Retinal pigment epithelial cell (primary cell): ENCODE results near the gene SLC2A4RG.

Source experiments
- DNase-seq: peaks from one replicate; pipeline ENCODE4 v3.0.0-alpha.2; 2010; ENCODE audit warnings: low read depth
- H3K4me3 ChIP-seq: 2 replicates; pipeline ENCODE4 v1.5.1; 2011; ENCODE audit warnings: mild to moderate bottlenecking, low read length, control low read depth, moderate library complexity
- TF ChIP-seq, protein P1 (sequence below): conservative IDR thresholded peaks from 2 replicates; pipeline ENCODE4 v1.5.1; 2011; ENCODE audit warnings: low read depth, low read length, control low read depth, inconsistent platforms

The SLC2A4RG gene

DNA sequence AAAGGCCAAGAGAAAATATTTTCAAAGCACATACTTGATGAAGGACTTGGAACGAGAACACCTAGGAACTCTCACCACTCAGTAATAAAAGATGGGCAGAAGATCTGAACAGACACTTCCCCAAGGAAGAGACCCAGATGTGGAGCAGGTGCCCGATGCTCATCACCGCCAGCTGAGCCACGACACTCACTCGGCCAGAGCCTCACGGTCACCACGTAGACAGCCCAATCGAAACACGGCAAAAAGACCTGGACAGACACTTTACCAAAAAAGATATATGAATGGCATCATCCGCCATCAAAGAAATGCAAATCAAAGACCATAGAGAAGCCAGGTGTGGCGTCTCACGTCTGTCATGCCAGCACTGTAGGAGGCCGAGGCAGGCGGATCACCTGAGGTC lies 41.6 kb downstream of the SLC2A4RG start:
- no peak overlapping the region for H3K4me3 ChIP-seq
- DNase-seq, result no peak
- TF ChIP-seq, protein P1, sequence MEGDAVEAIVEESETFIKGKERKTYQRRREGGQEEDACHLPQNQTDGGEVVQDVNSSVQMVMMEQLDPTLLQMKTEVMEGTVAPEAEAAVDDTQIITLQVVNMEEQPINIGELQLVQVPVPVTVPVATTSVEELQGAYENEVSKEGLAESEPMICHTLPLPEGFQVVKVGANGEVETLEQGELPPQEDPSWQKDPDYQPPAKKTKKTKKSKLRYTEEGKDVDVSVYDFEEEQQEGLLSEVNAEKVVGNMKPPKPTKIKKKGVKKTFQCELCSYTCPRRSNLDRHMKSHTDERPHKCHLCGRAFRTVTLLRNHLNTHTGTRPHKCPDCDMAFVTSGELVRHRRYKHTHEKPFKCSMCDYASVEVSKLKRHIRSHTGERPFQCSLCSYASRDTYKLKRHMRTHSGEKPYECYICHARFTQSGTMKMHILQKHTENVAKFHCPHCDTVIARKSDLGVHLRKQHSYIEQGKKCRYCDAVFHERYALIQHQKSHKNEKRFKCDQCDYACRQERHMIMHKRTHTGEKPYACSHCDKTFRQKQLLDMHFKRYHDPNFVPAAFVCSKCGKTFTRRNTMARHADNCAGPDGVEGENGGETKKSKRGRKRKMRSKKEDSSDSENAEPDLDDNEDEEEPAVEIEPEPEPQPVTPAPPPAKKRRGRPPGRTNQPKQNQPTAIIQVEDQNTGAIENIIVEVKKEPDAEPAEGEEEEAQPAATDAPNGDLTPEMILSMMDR, result no peak

DNA sequence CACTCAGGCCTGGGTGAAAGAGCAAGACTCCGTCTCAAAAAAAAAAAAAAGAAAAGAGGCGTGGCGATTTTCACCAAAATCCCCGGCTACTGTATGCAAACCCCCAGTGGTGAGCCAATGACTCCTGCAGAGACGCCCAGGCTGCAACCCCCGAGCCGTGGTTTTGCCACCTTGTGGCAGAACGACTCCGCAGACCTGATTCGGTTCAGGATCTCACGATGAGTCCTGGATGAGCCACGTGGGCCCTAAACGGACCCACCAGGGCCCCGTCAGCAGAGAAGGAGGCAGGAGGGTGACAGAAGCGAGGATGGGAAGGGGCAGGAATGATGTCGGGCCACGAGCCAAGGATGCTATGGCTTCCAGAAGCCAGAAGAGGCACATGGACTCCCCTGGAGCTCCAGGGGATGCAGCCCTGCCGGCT lies 42.5 kb downstream of the SLC2A4RG start:
- no peak overlapping the region for H3K4me3 ChIP-seq
- TF ChIP-seq, protein P1, result no peak
- DNase-seq, result no peak

DNA sequence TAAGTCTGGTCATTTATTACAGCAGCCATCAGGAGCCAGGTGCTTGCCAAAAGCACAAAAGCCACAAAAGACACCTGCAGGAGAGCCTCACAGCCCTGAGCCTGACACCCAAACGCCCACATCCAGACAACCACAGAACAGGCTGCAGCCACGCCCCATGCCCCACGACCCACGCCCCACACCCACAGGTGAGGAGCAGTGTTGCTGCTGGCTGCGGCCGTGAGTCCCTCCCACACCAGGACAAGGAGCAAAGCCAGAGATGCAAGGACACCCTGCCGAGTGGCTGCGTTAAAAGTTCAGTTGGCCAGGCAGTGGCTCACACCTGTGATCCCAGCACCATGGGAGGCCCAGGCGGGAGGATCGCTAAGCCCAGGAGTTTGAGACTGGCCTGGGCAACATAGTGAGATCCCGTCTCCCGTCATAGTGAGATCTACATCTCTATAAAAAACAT lies 43.0 kb downstream of the SLC2A4RG start:
- no peak overlapping the region for H3K4me3 ChIP-seq
- TF ChIP-seq, protein P1, result no peak
- DNase-seq, result no peak

DNA sequence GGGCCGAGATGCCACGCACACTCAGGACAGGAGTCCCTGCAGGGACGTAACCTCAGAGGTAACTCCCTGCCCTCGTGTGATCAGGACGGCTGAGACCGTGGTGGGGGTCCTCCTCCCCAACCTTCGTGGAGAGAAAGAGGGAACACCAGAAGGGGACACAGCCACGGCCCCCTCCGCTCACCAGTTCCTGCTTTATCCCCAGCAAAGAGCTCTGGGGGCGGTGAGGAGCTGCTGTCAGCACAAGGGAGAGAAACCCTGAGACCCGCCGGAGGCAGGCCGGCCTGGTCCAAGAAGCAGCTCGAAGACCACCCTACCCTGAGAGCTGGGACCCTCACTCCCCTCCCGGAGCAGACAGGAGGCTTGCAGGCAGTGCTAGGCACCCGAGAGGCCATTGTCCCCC lies 44.4 kb downstream of the SLC2A4RG start:
- no peak overlapping the region for H3K4me3 ChIP-seq
- TF ChIP-seq, protein P1, result no peak
- no peak for DNase-seq

DNA sequence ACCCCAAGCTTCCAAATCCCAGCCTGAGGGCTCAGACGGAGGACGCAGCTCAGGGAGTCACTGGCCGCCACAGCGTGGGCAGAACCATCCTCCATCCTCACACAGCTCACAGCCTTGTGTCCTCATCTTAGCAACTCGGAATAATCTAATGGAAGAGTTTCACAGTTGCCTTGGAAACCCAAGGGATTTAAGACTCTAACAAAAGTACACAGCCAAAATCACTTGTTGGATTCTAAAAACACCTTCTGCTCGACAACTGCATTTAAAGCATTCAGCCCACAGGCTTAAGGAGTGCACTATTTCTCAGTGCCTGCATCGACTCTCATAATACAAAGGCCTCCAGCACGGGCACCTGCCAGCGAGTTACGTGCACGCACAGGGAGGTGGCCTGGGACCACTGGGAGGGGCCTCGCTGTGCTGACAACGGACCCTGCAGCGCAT lies 46.1 kb downstream of the SLC2A4RG start:
- H3K4me3 ChIP-seq, result no peak overlapping the region
- DNase-seq, result no peak
- TF ChIP-seq, protein P1, result no peak

DNA sequence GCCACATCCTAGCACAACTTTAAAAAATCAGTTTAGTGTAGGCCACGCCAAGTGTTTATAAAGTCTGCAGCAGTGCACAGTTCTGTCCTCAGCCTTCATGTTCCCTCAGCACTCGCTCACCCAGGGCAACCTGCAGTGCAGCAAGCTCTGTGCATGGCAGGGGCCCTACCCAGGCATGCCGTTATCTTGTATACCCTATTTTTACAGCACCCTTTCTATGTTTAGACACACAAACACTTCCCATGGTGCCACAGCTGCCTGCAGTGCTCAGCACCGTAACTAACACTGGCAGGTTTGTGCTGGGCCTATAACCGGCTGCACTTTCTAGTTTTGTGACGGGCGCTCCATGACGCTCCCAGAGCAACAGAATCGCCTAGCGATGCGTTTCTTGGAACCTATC lies 47.7 kb downstream of the SLC2A4RG start:
- TF ChIP-seq, protein P1, result no peak
- no peak for DNase-seq
- H3K4me3 ChIP-seq, result no peak overlapping the region

DNA sequence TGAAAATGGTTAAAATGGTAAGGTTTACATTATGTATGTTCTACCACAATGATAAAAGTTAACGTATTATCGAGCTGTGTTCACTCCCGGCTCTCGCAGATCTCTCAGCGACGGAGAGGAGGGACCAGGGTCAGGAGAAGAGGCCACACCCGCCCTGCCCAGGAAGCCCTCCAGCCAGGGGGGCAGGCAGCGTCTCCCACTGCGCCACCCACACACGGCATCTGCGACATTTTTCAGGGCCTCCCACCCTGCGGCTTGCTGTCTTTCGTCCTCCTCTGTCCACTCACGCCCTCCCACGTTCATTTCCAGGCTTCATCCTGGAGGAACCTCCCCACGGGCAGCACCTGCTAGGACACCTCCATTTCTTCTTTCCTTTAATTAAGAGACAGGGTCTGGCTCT lies 48.2 kb downstream of the SLC2A4RG start:
- H3K4me3 ChIP-seq, result no peak overlapping the region
- TF ChIP-seq, protein P1, result no peak

More for the DNA sequence above, 48.2 kb downstream of the SLC2A4RG start:
- no peak for DNase-seq
